Uterus (tissue), 2 donors: ENCODE results near the gene DOCK6.

Experiments used
- POLR2A ChIP-seq, 2 donors: fragments of 450-650 bp; IDR thresholded peaks; one replicate each; pipeline ENCODE4 v1.6.1; 2016; ENCODE audit warnings: antibody characterized with exemption in 2 of 2, mild to moderate bottlenecking in 1 of 2, moderate library complexity in 1 of 2
- TF ChIP-seq, protein P1 (sequence below), 4 experiments: fragments of 200-600 bp in 2 of 4; fragments of 450-650 bp in 2 of 4; sonication (generic) in 2 of 4; IDR thresholded peaks; one replicate each; pipeline ENCODE4 v1.5.1; 2016 to 2019; ENCODE audit warnings: antibody characterized with exemption in 4 of 4, mild to moderate bottlenecking in 2 of 4, moderate library complexity in 1 of 4

DNA sequence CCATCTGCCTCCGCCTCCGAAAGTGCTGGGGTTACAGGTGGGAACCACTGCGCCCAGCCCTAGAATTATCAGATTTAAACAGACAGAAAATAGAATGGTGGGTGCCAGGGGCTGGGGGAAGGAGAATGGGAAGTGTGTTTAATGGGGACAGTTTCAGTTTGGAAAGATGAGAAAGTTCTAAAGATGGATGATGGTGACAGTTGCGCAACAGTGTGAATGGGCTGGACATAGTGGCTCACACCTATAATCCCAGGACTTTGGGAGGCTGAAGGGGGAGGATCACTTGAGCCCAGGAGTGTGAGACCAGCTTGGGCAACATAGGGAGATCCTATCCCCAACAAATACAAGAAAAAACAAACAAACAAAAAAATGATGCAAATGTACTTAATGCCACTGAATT lies 80.8 kb downstream of the DOCK6 start:
- no peak for TF ChIP-seq POLR2A (IDR thresholded peaks at IDR 0.05)
- TF ChIP-seq, protein P1, sequence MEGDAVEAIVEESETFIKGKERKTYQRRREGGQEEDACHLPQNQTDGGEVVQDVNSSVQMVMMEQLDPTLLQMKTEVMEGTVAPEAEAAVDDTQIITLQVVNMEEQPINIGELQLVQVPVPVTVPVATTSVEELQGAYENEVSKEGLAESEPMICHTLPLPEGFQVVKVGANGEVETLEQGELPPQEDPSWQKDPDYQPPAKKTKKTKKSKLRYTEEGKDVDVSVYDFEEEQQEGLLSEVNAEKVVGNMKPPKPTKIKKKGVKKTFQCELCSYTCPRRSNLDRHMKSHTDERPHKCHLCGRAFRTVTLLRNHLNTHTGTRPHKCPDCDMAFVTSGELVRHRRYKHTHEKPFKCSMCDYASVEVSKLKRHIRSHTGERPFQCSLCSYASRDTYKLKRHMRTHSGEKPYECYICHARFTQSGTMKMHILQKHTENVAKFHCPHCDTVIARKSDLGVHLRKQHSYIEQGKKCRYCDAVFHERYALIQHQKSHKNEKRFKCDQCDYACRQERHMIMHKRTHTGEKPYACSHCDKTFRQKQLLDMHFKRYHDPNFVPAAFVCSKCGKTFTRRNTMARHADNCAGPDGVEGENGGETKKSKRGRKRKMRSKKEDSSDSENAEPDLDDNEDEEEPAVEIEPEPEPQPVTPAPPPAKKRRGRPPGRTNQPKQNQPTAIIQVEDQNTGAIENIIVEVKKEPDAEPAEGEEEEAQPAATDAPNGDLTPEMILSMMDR (IDR thresholded peaks at IDR 0.05): no peak
